Transverse colon (tissue), 4 donors: ENCODE data around the gene TBC1D17. TPM values are rescaled to one million over a fixed set of nuclear protein-coding genes. Genes with fewer than 3 reads are reported as not detected.
A peak's percentile ranks its signal among the peaks of the same experiment; 100 is the strongest.

ENCODE experiments used
- DNase-seq: peaks from one replicate; pipeline ENCODE4 v3.0.0-alpha.2; 2019
- H3K27ac ChIP-seq, 4 donors: fragments of 200-600 bp; sonication (generic); 2 replicates each; pipeline ENCODE4 v1.5.1; 2016 to 2018; ENCODE audit warnings: inconsistent platforms in 4 of 4
- H3K27me3 ChIP-seq: fragments of 200-600 bp; sonication (generic); 2 replicates; pipeline ENCODE4 v1.5.1; 2017; ENCODE audit warnings: inconsistent platforms
- H3K36me3 ChIP-seq, 4 donors: fragments of 200-600 bp; sonication (generic); 2 replicates each; pipeline ENCODE4 v1.5.1; 2017 to 2019; ENCODE audit warnings: inconsistent platforms in 4 of 4
- H3K4me1 ChIP-seq, 4 donors: fragments of 200-600 bp; sonication (generic); 2 replicates each; pipeline ENCODE4 v1.5.1; 2017 to 2020; ENCODE audit warnings: inconsistent platforms in 4 of 4
- H3K4me3 ChIP-seq, 4 donors: fragments of 200-600 bp; sonication (generic); 1 replicate in 1 of 4; 2 replicates in 3 of 4; pipeline versions ENCODE4 v1.5.1 to v1.6.1; 2017 to 2019; ENCODE audit warnings: inconsistent platforms in 4 of 4
- H3K9me3 ChIP-seq, 2 donors: fragments of 200-600 bp; sonication (generic); 2 replicates each; pipeline ENCODE4 v1.5.1; 2017 to 2019; ENCODE audit warnings: inconsistent platforms in 2 of 2
- EP300 ChIP-seq: sonication (generic); formaldehyde crosslinking; IDR thresholded peaks from one replicate; pipeline ENCODE4 v1.6.1; 2017; ENCODE audit warnings: antibody characterized with exemption, low read depth
- POLR2A ChIP-seq: fragments of 450-650 bp; IDR thresholded peaks from one replicate; pipeline ENCODE4 v1.6.1; 2016; ENCODE audit warnings: antibody characterized with exemption, mild to moderate bottlenecking, moderate library complexity
- POLR2AphosphoS5 ChIP-seq, 3 donors: sonication (generic); formaldehyde crosslinking; IDR thresholded peaks; one replicate each; pipeline ENCODE4 v1.6.1; 2016; ENCODE audit warnings: antibody characterized with exemption in 3 of 3
- WGBS, 2 donors: methylation state at CpG; one replicate each; pipeline ENCODE4 v1.1.5; 2018; ENCODE audit warnings: low coverage in 1 of 2; 5-methylcytosine and 5-hydroxymethylcytosine counted together
- in situ Hi-C, 4 donors: fragments of 200-750 bp; cut with MboI; loops; one replicate each; pipeline versions ENCODE4 v1.15.0 to v1.15.1; 2017; ENCODE audit warnings: low sequenced_read_pairs in 3 of 4, low pct_ligation_motif_present in 1 of 4, low pct_unique_long_range_greater_than_20kb in 1 of 4
- intact Hi-C: fragments of 100-400 bp; cut with DNase I; formaldehyde crosslinking; loops from one replicate; pipeline ENCODE4 v1.15.1; 2023; ENCODE audit warnings: low total_unique reads
- total RNA-seq, 4 donors: library from RNA; depleted of rRNA; stranded (reverse); fragments of >200 nt; gene quantifications; one replicate each; pipeline ENCODE4 v1.1.0, GENCODE V29; 2016
- TF ChIP-seq, protein P1 (sequence below), 5 experiments: fragments of 200-600 bp in 3 of 5; fragments of 450-650 bp in 2 of 5; sonication (generic) in 3 of 5; IDR thresholded peaks; 1 replicate in 2 of 5; 2 replicates in 3 of 5; pipeline ENCODE4 v1.5.1; 2016 to 2017; ENCODE audit warnings: antibody characterized with exemption in 5 of 5, inconsistent platforms in 3 of 5, mild to moderate bottlenecking in 2 of 5, moderate library complexity in 1 of 5

Gene TBC1D17
- total RNA-seq, 4 donors from 2014 or later: 26.4 to 80.8 (median 47.9) TPM

DNA sequence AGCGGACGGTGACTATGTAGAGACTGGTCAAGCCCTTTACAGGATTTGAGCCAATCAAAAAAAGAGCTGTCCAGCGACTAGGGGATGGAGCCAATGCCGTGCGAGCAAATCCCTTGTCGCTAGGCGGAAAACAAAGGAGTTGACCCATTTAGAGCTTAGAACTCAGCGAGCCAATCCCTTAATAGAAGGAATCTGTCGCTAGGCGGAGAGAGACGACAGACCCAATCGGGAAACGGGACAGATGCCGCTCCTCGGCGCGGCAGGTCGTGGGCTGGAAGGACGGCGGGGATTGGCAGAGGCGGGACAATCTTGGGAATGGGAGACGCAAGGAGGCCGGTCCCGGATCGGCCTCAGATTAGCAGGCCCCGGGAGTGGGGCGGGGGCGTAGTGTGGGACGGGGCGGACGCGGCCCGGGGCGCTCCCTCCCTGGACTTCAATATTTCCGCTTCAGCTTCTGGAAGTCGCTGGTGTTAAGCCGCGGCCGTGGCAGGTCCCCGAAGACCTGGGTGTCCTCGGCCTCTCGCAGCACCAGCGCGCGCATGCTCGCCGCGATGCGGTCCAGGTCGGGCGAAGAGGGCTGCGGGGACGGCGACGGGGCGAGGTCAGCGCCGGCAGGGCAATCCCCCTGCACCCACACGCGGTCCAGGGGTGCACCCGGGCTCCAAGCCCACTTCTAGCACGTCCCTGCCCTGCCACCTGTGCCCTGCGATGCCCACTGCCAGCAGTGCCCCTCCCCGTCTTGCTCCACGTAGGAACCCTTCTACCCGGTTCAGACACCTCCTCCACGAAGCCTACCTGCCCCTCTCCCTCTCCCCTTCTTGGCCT, 7.8 kb upstream of the TBC1D17 start:
- Histone ChIP-seq H3K4me3 (peak overlapping the region; percentile 33 to 62 (median 53)), H3K27me3 (no peaks in the 10 kb centered on the region), H3K27ac (peak overlapping the region; percentile 90 to 96 (median 94)), H3K9me3 (no peaks in the 10 kb centered on the region), H3K36me3 (no peaks in the 10 kb centered on the region), H3K4me1 (peaks cover 25 to 49% (median 43%) of the 10 kb centered on the region in 4 donors)
- 1% methylated on average over 37 of the region's 67 CpGs; no CpG with 5 or more reads in 1 of the 2 donors for WGBS, 2 donors
- DNase-seq: peak; percentile 97
- TF ChIP-seq POLR2A (peak; percentile 79), EP300 (no peak), POLR2AphosphoS5 (IDR thresholded peaks at IDR 0.05) (peak; percentile 80 to 90 (median 90))
- TF ChIP-seq, protein P1, sequence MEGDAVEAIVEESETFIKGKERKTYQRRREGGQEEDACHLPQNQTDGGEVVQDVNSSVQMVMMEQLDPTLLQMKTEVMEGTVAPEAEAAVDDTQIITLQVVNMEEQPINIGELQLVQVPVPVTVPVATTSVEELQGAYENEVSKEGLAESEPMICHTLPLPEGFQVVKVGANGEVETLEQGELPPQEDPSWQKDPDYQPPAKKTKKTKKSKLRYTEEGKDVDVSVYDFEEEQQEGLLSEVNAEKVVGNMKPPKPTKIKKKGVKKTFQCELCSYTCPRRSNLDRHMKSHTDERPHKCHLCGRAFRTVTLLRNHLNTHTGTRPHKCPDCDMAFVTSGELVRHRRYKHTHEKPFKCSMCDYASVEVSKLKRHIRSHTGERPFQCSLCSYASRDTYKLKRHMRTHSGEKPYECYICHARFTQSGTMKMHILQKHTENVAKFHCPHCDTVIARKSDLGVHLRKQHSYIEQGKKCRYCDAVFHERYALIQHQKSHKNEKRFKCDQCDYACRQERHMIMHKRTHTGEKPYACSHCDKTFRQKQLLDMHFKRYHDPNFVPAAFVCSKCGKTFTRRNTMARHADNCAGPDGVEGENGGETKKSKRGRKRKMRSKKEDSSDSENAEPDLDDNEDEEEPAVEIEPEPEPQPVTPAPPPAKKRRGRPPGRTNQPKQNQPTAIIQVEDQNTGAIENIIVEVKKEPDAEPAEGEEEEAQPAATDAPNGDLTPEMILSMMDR (IDR thresholded peaks at IDR 0.05): peak in 1 of 5 experiments; percentile 45
- in situ Hi-C loops (loop anchor here in 1 of 4 donors (10.0 to 25.0 kb wide), 2 partner anchors 55 to 382 kb away; partner anchors contain the start of genes FUZ, MED25, RPL13A and RPS11), intact Hi-C loops (no loop called here)

GRCh38 chr19:49870309-49870901, 7.1 kb upstream of the TBC1D17 start:
- Histone ChIP-seq H3K9me3 (no peaks in the 10 kb centered on the region), H3K27me3 (no peaks in the 10 kb centered on the region), H3K4me1 (peaks cover 28 to 49% (median 41%) of the 10 kb centered on the region in 4 donors), H3K27ac (peak overlapping the region; percentile 87 to 96 (median 94)), H3K36me3 (no peaks in the 10 kb centered on the region), H3K4me3 (peak overlapping the region; percentile 33 to 62 (median 53))
- TF ChIP-seq EP300: no peak
- TF ChIP-seq POLR2A: no peak
- TF ChIP-seq POLR2AphosphoS5 (IDR thresholded peaks at IDR 0.05): no peak
- TF ChIP-seq, protein P1 (IDR thresholded peaks at IDR 0.05): no peak
- WGBS, 2 donors: 78% methylated on average over 10 of the region's 15 CpGs; no CpG with 5 or more reads in 1 of the 2 donors
- in situ Hi-C loops: loop anchor here in 1 of 4 donors (25.0 kb wide), 1 partner anchor 383 kb away; the partner anchor contains the start of genes RPL13A and RPS11
- intact Hi-C loops: no loop called here
- DNase-seq: no peak

DNA sequence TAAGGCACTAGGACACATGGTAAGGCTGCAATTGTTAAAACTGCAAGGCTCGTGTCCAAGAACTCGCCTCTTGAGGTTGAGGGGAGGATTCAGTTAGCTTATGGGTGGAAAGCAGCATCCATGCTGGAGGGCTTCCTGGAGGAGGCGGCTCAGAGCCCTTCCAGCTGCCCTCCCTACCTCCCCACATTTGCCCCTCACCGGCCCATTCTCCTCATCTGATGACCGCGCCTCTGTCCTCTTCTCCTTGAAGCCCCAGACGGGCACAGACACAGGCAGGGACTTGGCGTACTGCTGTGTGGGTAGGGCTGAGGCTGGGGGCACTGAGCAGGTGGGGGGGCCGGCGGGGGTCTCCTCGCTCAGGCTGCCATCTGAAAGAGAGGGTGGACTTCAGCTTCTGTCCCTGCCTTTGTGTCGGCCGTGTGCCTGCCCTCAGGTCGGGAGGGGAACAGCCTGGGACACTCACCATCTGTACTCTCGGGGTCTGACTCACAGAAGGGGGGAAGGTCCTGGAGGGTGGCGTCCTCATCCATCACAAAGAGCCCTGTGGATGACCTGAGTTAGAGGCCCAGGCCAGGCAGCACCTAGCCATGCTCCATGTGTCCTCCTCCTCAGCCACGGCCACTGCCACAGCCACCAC, 6.0 kb upstream of the TBC1D17 start:
- no peaks in the 10 kb centered on the region for H3K9me3 ChIP-seq
- H3K36me3 ChIP-seq: no peaks in the 10 kb centered on the region
- H3K27ac ChIP-seq: no peak overlapping the region
- DNase-seq: no peak
- intact Hi-C loops (no loop called here), in situ Hi-C loops (loop anchor here in 1 of 4 donors (25.0 kb wide), 1 partner anchor 384 kb away; the partner anchor contains the start of genes RPL13A and RPS11)
- 82 to 88% methylated on average over 4 to 14 of the region's 17 CpGs for WGBS, 2 donors
- no peaks in the 10 kb centered on the region for H3K27me3 ChIP-seq
- H3K4me3 ChIP-seq: no peak overlapping the region
- peaks cover 20 to 44% (median 36%) of the 10 kb centered on the region in 4 donors for H3K4me1 ChIP-seq
- TF ChIP-seq, protein P1 (IDR thresholded peaks at IDR 0.05): no peak
- TF ChIP-seq POLR2A (no peak), EP300 (no peak), POLR2AphosphoS5 (IDR thresholded peaks at IDR 0.05) (no peak)
